Mucosa of descending colon (tissue), 3 donors: ENCODE results near the gene MGA. TPM values are rescaled to one million over a fixed set of nuclear protein-coding genes. Genes with fewer than 3 reads are reported as not detected.

Experiments used
- ATAC-seq: fragments of 200-7000 bp; cut with Tn5 transposase; one replicate; pipeline ENCODE4 v1.9.1; 2020; ENCODE audit warnings: mild to moderate bottlenecking, moderate library complexity
- DNase-seq, 3 donors: peaks; one replicate each; pipeline ENCODE4 v3.0.0-alpha.2; 2020
- H3K36me3 ChIP-seq: fragments of 200-600 bp; one replicate; pipeline ENCODE4 v1.8.0; 2021; ENCODE audit warnings: low read depth, mild to moderate bottlenecking
- H3K4me1 ChIP-seq: fragments of 200-600 bp; one replicate; pipeline ENCODE4 v1.8.0; 2021; ENCODE audit warnings: low read depth, mild to moderate bottlenecking
- H3K4me3 ChIP-seq: fragments of 200-600 bp; one replicate; pipeline ENCODE4 v1.8.0; 2021; ENCODE audit warnings: mild to moderate bottlenecking
- H3K9me3 ChIP-seq: fragments of 200-600 bp; one replicate; pipeline ENCODE4 v1.8.0; 2021; ENCODE audit warnings: mild to moderate bottlenecking
- intact Hi-C, 2 donors: fragments of 100-400 bp; cut with DNase I in 1 of 2; cut with micrococcal nuclease in 1 of 2; formaldehyde crosslinking; loops; one replicate each; pipeline versions ENCODE4 v1.11.0 to v1.11.1; 2022; cut with DNase I, micrococcal nuclease
- total RNA-seq, 3 donors: library from RNA; stranded (reverse); fragmentation: NEBNext Ultra II Directional in 2 of 3; extraction: Animal tissue kit (Norgen Biotek cat#: 25700) in 2 of 3; gene quantifications; one replicate each; pipeline versions ENCODE4 v1.2.1 to v1.2.4, GENCODE V29; 2021 to 2023
- TF ChIP-seq, protein P1 (sequence below): fragments of 200-600 bp; IDR thresholded peaks from one replicate; pipeline ENCODE4 v1.8.0; 2022; ENCODE audit warnings: antibody characterized with exemption, mild to moderate bottlenecking
- donor health status: DM: no; HTN: no; CAD: no; lungs with moderate emphysema.
- donor health status: DM: no; HTN: no; CAD: no.
- donor health status: DM: no; HTN: yes; CAD: no.

MGA gene
- total RNA-seq, 3 donors from 2014 or later, result 29.1 to 50.5 (median 29.2) TPM

DNA sequence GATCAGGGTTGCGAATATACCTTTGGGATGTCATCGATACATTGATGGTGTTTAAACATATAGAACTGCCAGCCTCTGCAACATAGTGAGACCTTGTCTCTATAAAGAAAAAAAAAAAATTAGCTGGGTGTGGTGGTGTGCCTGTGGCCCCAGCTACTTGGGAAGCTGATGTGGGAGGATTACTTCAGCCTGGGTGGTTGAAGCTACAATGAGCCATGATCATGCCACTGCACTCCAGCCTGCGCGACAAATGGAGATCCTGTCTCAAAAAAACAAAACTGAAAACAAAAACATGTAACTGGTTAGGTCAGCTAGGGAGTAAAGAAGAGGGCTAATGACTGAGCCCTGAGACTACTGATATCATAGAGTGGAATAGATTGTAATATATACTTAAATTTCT lies 30.7 kb upstream of the MGA start:
- TF ChIP-seq, protein P1, sequence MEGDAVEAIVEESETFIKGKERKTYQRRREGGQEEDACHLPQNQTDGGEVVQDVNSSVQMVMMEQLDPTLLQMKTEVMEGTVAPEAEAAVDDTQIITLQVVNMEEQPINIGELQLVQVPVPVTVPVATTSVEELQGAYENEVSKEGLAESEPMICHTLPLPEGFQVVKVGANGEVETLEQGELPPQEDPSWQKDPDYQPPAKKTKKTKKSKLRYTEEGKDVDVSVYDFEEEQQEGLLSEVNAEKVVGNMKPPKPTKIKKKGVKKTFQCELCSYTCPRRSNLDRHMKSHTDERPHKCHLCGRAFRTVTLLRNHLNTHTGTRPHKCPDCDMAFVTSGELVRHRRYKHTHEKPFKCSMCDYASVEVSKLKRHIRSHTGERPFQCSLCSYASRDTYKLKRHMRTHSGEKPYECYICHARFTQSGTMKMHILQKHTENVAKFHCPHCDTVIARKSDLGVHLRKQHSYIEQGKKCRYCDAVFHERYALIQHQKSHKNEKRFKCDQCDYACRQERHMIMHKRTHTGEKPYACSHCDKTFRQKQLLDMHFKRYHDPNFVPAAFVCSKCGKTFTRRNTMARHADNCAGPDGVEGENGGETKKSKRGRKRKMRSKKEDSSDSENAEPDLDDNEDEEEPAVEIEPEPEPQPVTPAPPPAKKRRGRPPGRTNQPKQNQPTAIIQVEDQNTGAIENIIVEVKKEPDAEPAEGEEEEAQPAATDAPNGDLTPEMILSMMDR, result no peak
- DNase-seq, result no peak
- intact Hi-C loops, result no loop called here
- Histone ChIP-seq H3K4me3 (no peak overlapping the region), H3K4me1 (no peaks in the 10 kb centered on the region), H3K36me3 (no peaks in the 10 kb centered on the region), H3K9me3 (no peaks in the 10 kb centered on the region)
- no peak for ATAC-seq

DNA sequence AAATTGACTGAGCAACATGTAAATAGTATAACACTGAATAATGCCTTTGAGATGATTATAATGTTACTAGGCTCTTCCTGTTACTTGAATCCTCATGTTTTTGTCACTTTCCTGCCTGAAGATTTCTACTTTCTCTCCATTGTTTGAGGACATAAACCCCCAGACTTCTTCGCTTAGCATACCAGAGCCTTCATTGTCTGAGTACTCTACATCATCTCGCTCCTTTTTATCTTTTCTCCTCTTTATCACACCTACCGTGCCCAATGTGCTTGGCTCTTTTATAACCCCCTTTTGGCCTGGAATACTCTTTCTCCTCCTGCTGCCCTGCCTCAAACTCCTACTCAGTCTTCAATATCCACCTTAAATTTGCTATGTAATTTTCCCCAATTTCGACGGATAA lies 30.3 kb upstream of the MGA start:
- intact Hi-C loops, result no loop called here
- H3K9me3 ChIP-seq, result no peaks in the 10 kb centered on the region
- no peaks in the 10 kb centered on the region for H3K36me3 ChIP-seq
- ATAC-seq, result no peak
- H3K4me3 ChIP-seq, result no peak overlapping the region
- TF ChIP-seq, protein P1, result no peak
- H3K4me1 ChIP-seq, result no peaks in the 10 kb centered on the region
- DNase-seq, result no peak

DNA sequence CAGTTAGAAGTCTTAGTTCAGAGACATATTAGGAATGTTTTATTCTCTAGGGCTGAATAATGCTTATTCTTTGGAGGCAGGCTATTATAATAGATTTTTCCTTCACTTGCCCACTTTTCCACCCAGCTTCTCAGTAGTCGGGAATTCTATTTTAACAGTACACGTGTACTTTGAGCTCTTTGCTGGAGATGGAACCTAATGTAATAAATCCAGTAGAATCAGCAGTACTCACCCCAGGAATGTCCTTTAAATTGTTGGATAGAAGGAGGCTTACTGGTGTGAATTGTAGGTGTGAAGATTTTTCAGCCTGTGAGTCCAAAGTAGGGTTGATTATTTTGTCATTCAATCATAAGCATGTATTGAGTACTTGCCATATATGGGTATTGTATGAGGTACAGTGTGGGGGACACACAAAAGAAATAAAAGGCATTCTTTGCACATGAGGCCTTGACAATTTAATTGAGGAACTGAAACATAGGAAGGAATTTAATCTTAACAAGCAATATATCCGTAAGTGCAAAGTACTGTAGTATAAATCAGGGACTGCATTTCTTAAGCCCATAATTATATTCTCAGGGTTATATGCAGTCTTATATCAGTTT lies 29.5 kb upstream of the MGA start:
- H3K9me3 ChIP-seq, result no peaks in the 10 kb centered on the region
- TF ChIP-seq, protein P1, result no peak
- intact Hi-C loops, result no loop called here
- DNase-seq (no peak), ATAC-seq (peak; percentile 50)
- no peaks in the 10 kb centered on the region for H3K4me1 ChIP-seq
- no peak overlapping the region for H3K4me3 ChIP-seq
- no peaks in the 10 kb centered on the region for H3K36me3 ChIP-seq

- DNase-seq, result no peak
- no peak for ATAC-seq
- intact Hi-C loops, result no loop called here
- no peak overlapping the region for H3K4me3 ChIP-seq
- H3K36me3 ChIP-seq, result no peaks in the 10 kb centered on the region
- no peaks in the 10 kb centered on the region for H3K4me1 ChIP-seq
- TF ChIP-seq, protein P1, result no peak
- H3K9me3 ChIP-seq, result no peaks in the 10 kb centered on the region
Measured at GRCh38 chr15:41631880-41632470, 28.2 kb upstream of the MGA start.

GRCh38 chr15:41633609-41634008 lies 26.6 kb upstream of the MGA start:
- ATAC-seq (no peak), DNase-seq (no peak)
- TF ChIP-seq, protein P1, result no peak
- intact Hi-C loops, result no loop called here
- H3K9me3 ChIP-seq, result no peaks in the 10 kb centered on the region
- H3K4me3 ChIP-seq, result no peak overlapping the region
- H3K4me1 ChIP-seq, result no peaks in the 10 kb centered on the region
- H3K36me3 ChIP-seq, result no peaks in the 10 kb centered on the region
